Choroid plexus epithelial cell (primary cell): ENCODE data around the gene SLTM.
"Not testable (repeated sequence)": the region's sequence is repeated elsewhere in the genome, so short reads cannot be mapped to it uniquely, and the experiment has no call there.

Source experiments
- DNase-seq: peaks from one replicate; pipeline ENCODE4 v3.0.0-alpha.2; 2010; ENCODE audit warnings: low read depth
- H3K4me3 ChIP-seq: 2 replicates; pipeline ENCODE4 v1.5.1; 2011; ENCODE audit warnings: low read depth, mild to moderate bottlenecking, control low read depth, low read length, moderate library complexity
- CTCF ChIP-seq: conservative IDR thresholded peaks from 2 replicates; pipeline ENCODE4 v1.5.1; 2011; ENCODE audit warnings: low read depth, mild to moderate bottlenecking, control low read depth, inconsistent platforms, low read length, moderate library complexity

The SLTM gene

DNA sequence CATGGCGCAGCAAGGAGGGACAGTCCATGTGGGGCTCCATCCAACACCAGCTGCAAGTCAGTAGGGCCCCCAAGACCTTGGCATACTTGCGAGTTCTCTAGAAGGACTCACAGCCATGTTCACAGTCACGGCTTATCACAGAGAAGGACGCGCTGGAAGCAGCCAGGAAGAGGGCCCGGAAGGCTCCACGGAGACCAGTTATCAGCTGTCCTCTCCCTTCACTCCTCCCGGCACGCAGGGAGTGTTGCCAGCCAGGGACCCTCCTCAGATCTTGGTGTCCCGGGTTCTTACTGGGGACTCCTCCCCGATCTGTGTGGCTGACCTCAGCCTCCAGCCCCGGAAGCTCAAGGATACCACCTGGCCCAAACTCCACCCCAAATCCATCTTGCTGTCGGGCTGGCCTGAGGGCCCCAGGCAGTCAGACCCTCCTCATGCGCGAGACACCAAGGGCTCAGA, 68.0 kb downstream of the SLTM start:
- no peak for TF ChIP-seq CTCF
- no peak for DNase-seq
- H3K4me3 ChIP-seq: peak overlapping the region; percentile 54

DNA sequence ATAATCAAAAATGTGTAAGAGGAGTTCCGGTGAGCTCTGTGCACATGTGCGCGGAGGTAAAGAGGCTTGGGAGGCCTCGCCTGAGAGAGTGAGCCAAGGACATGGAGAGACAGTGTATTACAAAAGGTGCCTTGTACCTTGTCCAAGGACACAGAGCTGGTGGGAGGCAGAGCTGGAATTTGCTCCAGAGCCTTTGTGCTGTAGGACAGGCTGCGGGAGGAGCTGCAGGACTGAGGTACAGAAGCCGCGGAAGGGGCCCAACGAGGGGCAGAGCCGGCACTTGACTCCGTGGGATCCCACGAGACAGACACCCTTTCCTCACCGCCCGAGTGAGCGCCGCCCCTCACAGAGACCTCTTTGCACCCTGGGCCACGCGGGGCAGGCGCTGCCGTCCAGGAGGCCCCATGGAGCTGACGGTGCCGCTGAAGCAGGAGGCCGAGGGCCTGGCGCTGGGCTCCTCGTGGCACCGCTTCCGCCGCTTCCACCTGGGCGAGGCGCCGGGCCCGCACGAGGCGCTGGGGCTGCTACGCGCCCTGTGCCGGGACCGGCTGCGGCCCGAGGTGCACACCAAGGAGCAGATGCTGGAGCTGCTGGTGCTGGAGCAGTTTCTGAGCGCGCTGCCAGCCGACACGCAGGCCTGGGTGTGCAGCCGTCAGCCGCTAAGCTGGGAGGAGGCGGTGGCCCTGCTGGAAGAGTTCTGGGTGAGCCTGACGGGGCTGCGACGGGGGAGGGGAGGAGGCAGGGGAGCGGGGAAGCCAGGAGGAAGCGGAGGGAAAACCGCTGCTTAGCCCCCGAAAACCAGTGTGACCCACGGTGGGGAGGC, 68.7 kb downstream of the SLTM start:
- TF ChIP-seq CTCF: no peak
- DNase-seq: peak; percentile 45
- H3K4me3 ChIP-seq: peak overlapping the region; percentile 54

DNA sequence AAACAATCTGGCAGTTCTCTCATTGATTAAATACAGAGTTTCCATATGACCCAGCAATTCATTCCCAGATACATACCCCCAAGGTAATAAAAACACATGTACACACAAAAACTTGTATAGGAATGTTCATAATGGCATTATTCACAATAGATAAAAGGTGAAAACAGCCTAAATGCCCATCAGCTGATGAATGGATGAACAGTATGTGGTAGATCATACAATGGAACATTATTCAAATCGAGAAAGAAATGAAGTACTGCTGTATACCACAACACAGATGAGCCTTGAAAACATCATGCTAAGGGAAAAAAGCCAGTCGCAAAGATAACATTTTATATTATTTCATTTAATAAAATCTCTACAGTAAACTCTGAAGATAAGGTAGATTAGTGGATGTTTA, 71.2 kb downstream of the SLTM start:
- no peak for TF ChIP-seq CTCF
- no peak overlapping the region for H3K4me3 ChIP-seq
- no peak for DNase-seq

GRCh38 chr15:58856621-58857020, 76.9 kb downstream of the SLTM start:
- not testable (repeated sequence) for H3K4me3 ChIP-seq, DNase-seq

- peak; percentile 54 for DNase-seq
- no peak for TF ChIP-seq CTCF
- H3K4me3 ChIP-seq: no peak overlapping the region
These were observed 77.4 kb downstream of the SLTM start for GRCh38 chr15:58856086-58856485.

DNA sequence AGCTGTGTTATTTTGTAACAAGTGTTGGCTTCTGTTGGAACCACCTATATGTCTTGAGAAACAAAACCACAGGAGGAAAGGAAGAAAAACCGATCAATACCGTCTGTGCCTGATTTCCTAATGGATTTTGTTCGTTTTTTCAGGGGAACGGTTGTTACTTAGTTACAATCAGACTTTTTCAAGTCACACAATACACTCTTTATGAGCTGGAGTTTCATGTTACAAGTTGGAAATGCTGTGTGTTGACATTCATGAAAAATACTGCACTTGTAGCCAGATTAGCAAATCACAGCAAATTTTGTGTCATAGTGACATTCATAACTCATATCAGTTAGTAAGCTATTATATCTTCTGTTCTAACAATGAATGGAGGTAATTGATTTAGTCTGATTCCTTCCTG, 78.9 kb downstream of the SLTM start:
- DNase-seq: no peak
- no peak for TF ChIP-seq CTCF
- no peak overlapping the region for H3K4me3 ChIP-seq

- DNase-seq: peak; percentile 27
These were observed 81.1 kb downstream of the SLTM start for GRCh38 chr15:58852347-58852746.

GRCh38 chr15:58851205-58851604, 82.3 kb downstream of the SLTM start:
- H3K4me3 ChIP-seq, DNase-seq: not testable (repeated sequence)

More at GRCh38 chr15:58852347-58852746, 81.1 kb downstream of the SLTM start:
- peak; percentile 23 for TF ChIP-seq CTCF
- no peak overlapping the region for H3K4me3 ChIP-seq
